Fibroblast of lung (primary cell): ENCODE measurements around the gene WWOX. TPM values are rescaled to one million over a fixed set of nuclear protein-coding genes. Genes with fewer than 3 reads are reported as not detected.

Source experiments
- DNase-seq, 2 donors: peaks; one replicate each; pipeline versions ENCODE4 v3.0.0 to v3.0.0-alpha.2; 2010; ENCODE audit warnings: low read depth in 2 of 2
- H2AFZ ChIP-seq: 2 replicates; pipeline ENCODE4 v1.5.1; 2012; ENCODE audit warnings: low read length, control low read depth, inconsistent platforms
- H3K27ac ChIP-seq: 2 replicates; pipeline ENCODE4 v1.5.1; 2011; ENCODE audit warnings: low read length, control low read depth; ENCODE audit not compliant: insufficient read depth
- H3K27me3 ChIP-seq: 2 replicates; pipeline ENCODE4 v1.5.1; 2011; ENCODE audit warnings: mild to moderate bottlenecking, low read length; ENCODE audit not compliant: control insufficient read depth, insufficient read depth
- H3K36me3 ChIP-seq: 2 replicates; pipeline ENCODE4 v1.5.1; 2011; ENCODE audit warnings: low read length; ENCODE audit not compliant: control insufficient read depth, insufficient read depth
- H3K4me1 ChIP-seq: 2 replicates; pipeline ENCODE4 v1.5.1; 2011; ENCODE audit warnings: low read length; ENCODE audit not compliant: control insufficient read depth, insufficient read depth; ENCODE audit errors: extremely low read depth
- H3K4me2 ChIP-seq: 2 replicates; pipeline ENCODE4 v1.5.1; 2011; ENCODE audit warnings: low read length, control low read depth; ENCODE audit not compliant: insufficient read depth; ENCODE audit errors: extremely low read depth
- H3K4me3 ChIP-seq, 4 experiments: fragments of 200-600 bp in 1 of 4; sonication (generic) in 1 of 4; replicated peaks in 1 of 4; 2 replicates each; pipeline ENCODE4 v1.5.1; 2011 to 2016; ENCODE audit warnings: low read length in 4 of 4, low read depth in 3 of 4, mild to moderate bottlenecking in 3 of 4, control low read depth in 2 of 4, inconsistent platforms in 1 of 4, mixed read lengths in 1 of 4; ENCODE audit not compliant: insufficient read depth in 1 of 4; ENCODE audit errors: control extremely low read depth in 1 of 4
- H3K79me2 ChIP-seq: 2 replicates; pipeline ENCODE4 v1.5.1; 2012; ENCODE audit warnings: mild to moderate bottlenecking, low read length, inconsistent platforms; ENCODE audit not compliant: control insufficient read depth, insufficient read depth
- H3K9ac ChIP-seq: 2 replicates; pipeline ENCODE4 v1.5.1; 2011; ENCODE audit warnings: mild to moderate bottlenecking, low read length, control low read depth; ENCODE audit not compliant: insufficient read depth
- H3K9me3 ChIP-seq: 2 replicates; pipeline ENCODE4 v1.5.1; 2012; ENCODE audit warnings: low read depth, low read length; ENCODE audit not compliant: control insufficient read depth, insufficient read depth
- H4K20me1 ChIP-seq: 2 replicates; pipeline ENCODE4 v1.5.1; 2011; ENCODE audit warnings: low read length; ENCODE audit not compliant: control insufficient read depth, insufficient read depth; ENCODE audit errors: extremely low read depth
- EZH2 ChIP-seq: IDR thresholded peaks from 2 replicates; pipeline ENCODE4 v1.5.1; 2012; ENCODE audit warnings: low read length, control low read depth, mild to moderate bottlenecking; ENCODE audit errors: missing control alignments
- polyA plus RNA-seq, 2 donors: library from polyadenylated mRNA; depleted of rRNA in 1 of 2; stranded (reverse) in 1 of 2; unstranded in 1 of 2; fragments of >200 nt; gene quantifications; 2 replicates each; pipeline ENCODE4 v1.2.1, GENCODE V29; 2011 to 2012; ENCODE audit warnings: missing spikeins in 1 of 2
- total RNA-seq: library from RNA; depleted of rRNA; stranded (reverse); fragments of >200 nt; gene quantifications from 2 replicates; pipeline ENCODE4 v1.2.1, GENCODE V29; 2014
- TF ChIP-seq, protein P1 (sequence below), 2 donors: IDR thresholded peaks in 1 of 2; conservative IDR thresholded peaks in 1 of 2; 1 replicate in 1 of 2; 2 replicates in 1 of 2; pipeline ENCODE4 v1.5.1; 2011 to 2012; ENCODE audit warnings: low read length in 2 of 2, control low read depth in 1 of 2, inconsistent platforms in 1 of 2, low read depth in 1 of 2, mild to moderate bottlenecking in 1 of 2

The WWOX gene
- total and polyA plus RNA-seq, 2 donors (not counting 1 experiment from before 2014, with no cell fraction given), result 5.6 to 16.3 TPM

DNA sequence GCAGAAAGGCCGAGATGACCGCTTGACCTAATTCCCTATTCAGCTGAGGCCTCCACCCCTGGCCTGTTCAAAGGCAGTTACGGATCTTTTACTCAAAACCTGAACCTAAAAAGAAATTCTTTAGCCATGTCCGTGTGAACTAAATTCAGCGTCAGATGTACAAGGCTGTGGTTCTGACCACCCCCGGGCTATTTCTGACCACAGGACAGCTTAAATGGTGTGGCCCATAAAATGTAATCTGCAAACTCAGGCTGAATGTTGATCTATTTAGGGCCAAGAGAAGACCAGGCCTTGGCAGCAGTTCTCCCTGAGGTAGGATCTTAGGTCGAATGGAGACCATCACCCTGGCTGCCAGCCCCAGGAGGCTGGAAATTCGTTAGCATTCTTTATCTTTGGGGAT lies 485.5 kb downstream of the WWOX start:
- Histone ChIP-seq H3K4me1 (no peaks in the 10 kb centered on the region), H3K4me2 (no peak overlapping the region), H3K27ac (no peak overlapping the region), H3K79me2 (no peaks in the 10 kb centered on the region), H2AFZ (no peak overlapping the region), H3K9me3 (no peaks in the 10 kb centered on the region), H4K20me1 (no peaks in the 10 kb centered on the region), H3K36me3 (no peaks in the 10 kb centered on the region), H3K4me3 (no peak overlapping the region), H3K27me3 (no peaks in the 10 kb centered on the region), H3K9ac (no peak overlapping the region)
- DNase-seq, result no peak
- no peak for TF ChIP-seq EZH2
- TF ChIP-seq, protein P1, sequence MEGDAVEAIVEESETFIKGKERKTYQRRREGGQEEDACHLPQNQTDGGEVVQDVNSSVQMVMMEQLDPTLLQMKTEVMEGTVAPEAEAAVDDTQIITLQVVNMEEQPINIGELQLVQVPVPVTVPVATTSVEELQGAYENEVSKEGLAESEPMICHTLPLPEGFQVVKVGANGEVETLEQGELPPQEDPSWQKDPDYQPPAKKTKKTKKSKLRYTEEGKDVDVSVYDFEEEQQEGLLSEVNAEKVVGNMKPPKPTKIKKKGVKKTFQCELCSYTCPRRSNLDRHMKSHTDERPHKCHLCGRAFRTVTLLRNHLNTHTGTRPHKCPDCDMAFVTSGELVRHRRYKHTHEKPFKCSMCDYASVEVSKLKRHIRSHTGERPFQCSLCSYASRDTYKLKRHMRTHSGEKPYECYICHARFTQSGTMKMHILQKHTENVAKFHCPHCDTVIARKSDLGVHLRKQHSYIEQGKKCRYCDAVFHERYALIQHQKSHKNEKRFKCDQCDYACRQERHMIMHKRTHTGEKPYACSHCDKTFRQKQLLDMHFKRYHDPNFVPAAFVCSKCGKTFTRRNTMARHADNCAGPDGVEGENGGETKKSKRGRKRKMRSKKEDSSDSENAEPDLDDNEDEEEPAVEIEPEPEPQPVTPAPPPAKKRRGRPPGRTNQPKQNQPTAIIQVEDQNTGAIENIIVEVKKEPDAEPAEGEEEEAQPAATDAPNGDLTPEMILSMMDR (conservative IDR thresholded peaks at IDR 0.05 in 1 of 2, IDR thresholded peaks at IDR 0.05 in 1 of 2; ENCODE audit: low read depth in 1 of 2, low read length in 2 of 2), result no peak

DNA sequence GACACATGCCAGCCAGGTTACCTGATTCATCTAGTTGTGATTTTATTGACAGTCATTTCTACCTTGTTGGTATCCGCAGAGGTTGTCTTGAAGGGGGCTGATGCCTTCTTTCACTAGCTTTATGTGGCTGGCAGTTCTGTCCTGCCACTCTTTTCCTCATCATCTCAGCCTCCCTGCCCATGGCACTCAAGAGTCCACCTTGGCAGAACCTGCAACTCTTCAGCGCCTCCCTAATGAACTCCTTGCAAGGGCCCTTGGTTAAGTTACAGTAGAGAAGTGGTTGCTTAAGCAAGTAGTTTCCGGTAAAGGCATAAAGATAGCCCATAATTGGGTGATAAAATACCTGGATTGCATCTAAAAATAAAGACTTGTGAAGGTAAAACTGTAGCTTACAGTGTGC lies 489.9 kb downstream of the WWOX start:
- TF ChIP-seq, protein P1 (conservative IDR thresholded peaks at IDR 0.05 in 1 of 2, IDR thresholded peaks at IDR 0.05 in 1 of 2; ENCODE audit: low read depth in 1 of 2, low read length in 2 of 2), result no peak
- TF ChIP-seq EZH2, result no peak
- Histone ChIP-seq H3K36me3 (no peaks in the 10 kb centered on the region), H2AFZ (no peak overlapping the region), H3K9me3 (no peaks in the 10 kb centered on the region), H3K4me1 (no peaks in the 10 kb centered on the region), H3K27me3 (no peaks in the 10 kb centered on the region), H3K4me3 (no peak overlapping the region), H3K79me2 (no peaks in the 10 kb centered on the region), H4K20me1 (no peaks in the 10 kb centered on the region), H3K27ac (no peak overlapping the region), H3K4me2 (no peak overlapping the region), H3K9ac (no peak overlapping the region)
- no peak for DNase-seq

DNA sequence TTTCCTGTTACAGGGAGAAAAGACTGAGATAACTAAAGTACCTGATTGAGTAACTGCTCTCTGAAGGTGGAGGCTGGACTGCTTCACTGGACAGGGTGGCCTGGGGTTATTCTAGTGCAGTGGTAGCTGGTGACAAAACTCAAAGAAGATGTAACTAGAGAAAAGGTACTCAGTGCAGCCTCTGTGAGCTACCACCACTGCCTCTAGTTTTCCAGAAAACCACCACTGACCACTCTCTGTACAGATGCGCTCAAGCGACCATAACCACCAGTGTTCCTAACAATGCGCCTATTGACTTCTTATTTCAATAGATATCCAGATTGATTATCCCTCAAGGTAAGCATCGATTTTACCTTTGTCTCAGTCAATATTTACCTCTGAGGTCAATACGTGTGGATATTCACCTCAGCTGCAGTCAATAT lies 492.2 kb downstream of the WWOX start:
- DNase-seq, result no peak
- H4K20me1 ChIP-seq, result no peaks in the 10 kb centered on the region
- no peaks in the 10 kb centered on the region for H3K27me3 ChIP-seq
- no peaks in the 10 kb centered on the region for H3K4me1 ChIP-seq
- H3K4me3 ChIP-seq, result no peak overlapping the region
- no peaks in the 10 kb centered on the region for H3K36me3 ChIP-seq
- no peak overlapping the region for H3K4me2 ChIP-seq
- H3K9ac ChIP-seq, result no peak overlapping the region
- no peaks in the 10 kb centered on the region for H3K9me3 ChIP-seq
- H3K79me2 ChIP-seq, result no peaks in the 10 kb centered on the region
- H2AFZ ChIP-seq, result no peak overlapping the region
- TF ChIP-seq, protein P1 (conservative IDR thresholded peaks at IDR 0.05 in 1 of 2, IDR thresholded peaks at IDR 0.05 in 1 of 2; ENCODE audit: low read depth in 1 of 2, low read length in 2 of 2), result no peak
- no peak for TF ChIP-seq EZH2
- no peak overlapping the region for H3K27ac ChIP-seq
